HG03442 (cell line): ENCODE measurements around the gene PRR27.
"Not testable (repeated sequence)": the region's sequence is repeated elsewhere in the genome, so short reads cannot be mapped to it uniquely, and the experiment has no call there.

ENCODE experiments used
- ATAC-seq: cut with Tn5 transposase; IDR thresholded peaks from one replicate; pipeline ENCODE4 v1.9.1; 2021; ENCODE audit warnings: mild to moderate bottlenecking, moderate library complexity; ENCODE audit not compliant: unreplicated experiment

Gene PRR27

DNA sequence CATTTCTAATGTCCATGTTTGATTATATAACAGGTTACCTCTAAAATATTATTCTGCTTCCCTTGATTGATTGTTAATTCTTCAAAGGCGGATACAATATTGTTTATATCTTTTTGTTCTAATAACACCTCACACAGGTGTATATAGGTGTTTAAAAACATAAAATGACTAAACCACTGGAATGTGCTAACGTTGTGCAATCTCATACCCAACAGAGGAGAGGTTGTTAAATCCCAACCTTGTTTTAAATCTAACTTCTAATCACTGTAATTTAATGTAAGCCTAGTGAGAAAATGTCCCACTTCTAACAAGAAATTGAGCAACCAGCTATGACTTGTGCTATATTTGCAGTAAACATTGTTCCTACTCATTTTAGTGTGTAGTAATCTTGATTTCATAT lies 42.8 kb downstream of the PRR27 start:
- no peak for ATAC-seq

DNA sequence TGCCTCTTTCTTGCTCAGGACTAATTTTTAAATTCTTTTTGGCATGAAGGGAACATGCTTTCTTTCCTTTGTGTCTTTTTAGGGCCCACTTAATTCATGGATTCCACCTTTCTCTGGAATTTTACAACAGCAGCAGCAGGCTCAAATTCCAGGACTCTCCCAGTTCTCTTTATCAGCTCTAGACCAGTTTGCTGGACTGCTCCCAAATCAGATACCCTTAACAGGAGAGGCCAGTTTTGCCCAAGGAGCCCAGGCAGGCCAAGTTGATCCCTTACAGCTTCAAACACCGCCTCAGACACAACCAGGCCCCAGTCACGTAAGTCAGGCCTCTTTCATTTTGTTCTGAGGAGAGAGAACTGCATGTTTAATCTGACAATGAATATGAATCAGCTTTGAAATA lies 43.8 kb downstream of the PRR27 start:
- ATAC-seq = no peak

DNA sequence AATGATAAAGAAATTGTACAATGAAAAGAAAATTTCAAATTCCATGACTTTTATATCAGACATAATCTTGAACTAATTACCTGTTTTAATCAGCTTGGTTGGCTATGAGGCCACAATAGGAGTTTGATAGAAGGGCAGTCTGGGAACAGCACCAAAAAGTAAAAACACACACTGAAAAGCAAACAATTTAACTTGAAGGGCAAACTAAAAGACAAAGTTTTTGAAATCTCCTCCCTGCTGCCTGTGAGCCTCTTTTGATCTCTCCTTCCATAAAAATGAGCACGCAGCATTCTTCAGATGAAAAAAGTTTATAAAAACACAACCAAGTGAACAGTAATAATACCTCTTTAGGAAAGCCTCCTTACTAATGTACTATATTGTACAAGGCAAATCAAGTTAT lies 49.6 kb downstream of the PRR27 start:
- ATAC-seq = no peak

DNA sequence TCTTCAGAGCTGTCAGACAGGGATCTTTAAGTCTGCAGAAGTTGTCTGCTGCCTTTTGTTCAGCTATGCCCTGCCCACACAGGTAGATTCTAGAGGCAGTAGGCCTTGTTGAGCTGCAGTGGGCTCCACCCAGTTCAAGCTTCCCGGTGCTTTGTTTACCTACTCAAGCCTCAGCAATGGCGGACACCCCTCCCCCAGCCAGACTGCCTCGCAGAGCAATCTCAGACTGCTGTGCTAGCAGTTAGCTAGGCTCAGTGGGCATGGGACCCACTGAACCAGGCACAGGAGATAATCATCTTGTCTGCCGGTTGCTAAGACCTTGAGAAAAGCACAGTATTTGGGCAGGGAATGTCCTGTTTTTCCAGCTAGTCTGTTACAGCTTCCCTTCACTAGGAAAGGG lies 58.7 kb downstream of the PRR27 start:
- ATAC-seq = not testable (repeated sequence)
